SK-N-SH (cell line): ENCODE results near the gene UBE2E2.

Source experiments
- CHD2 ChIP-seq: fragments of 150-350 bp; IDR thresholded peaks from 2 replicates; pipeline ENCODE4 v1.6.1; 2018; ENCODE audit warnings: low read length; ENCODE audit not compliant: partially characterized antibody
- CTCF ChIP-seq: fragments of 200-600 bp; sonication (generic); IDR thresholded peaks from 2 replicates; pipeline ENCODE4 v1.6.1; 2017; ENCODE audit warnings: antibody characterized with exemption, mild to moderate bottlenecking, moderate library complexity
- EP300 ChIP-seq, 2 experiments: IDR thresholded peaks; 2 replicates each; pipeline versions ENCODE4 v1.4.0 to v1.6.1; 2012; ENCODE audit warnings: borderline replicate concordance in 1 of 2, low read depth in 1 of 2, low read length in 1 of 2
- FOXM1 ChIP-seq: IDR thresholded peaks from 2 replicates; pipeline ENCODE4 v1.4.0; 2012; ENCODE audit warnings: low read depth, mild to moderate bottlenecking
- GATA2 ChIP-seq: sonication (generic); formaldehyde crosslinking; IDR thresholded peaks from 2 replicates; pipeline ENCODE4 v1.5.0; 2020; ENCODE audit warnings: mild to moderate bottlenecking, missing genetic modification reagents
- IRF3 ChIP-seq: fragments of 150-350 bp; IDR thresholded peaks from 2 replicates; pipeline ENCODE4 v1.6.1; 2016; ENCODE audit warnings: mild to moderate bottlenecking, low read depth, low read length
- JUND ChIP-seq: IDR thresholded peaks from 2 replicates; pipeline ENCODE4 v1.4.0; 2012
- POLR2AphosphoS5 ChIP-seq: IDR thresholded peaks from 2 replicates; pipeline ENCODE4 v1.6.1; 2012; ENCODE audit warnings: low read depth, low read length
- RAD21 ChIP-seq: IDR thresholded peaks from 2 replicates; pipeline ENCODE4 v1.6.1; 2012; ENCODE audit warnings: mild to moderate bottlenecking, low read length
- RCOR1 ChIP-seq: fragments of 150-350 bp; IDR thresholded peaks from 2 replicates; pipeline ENCODE4 v1.6.1; 2017; ENCODE audit warnings: antibody characterized with exemption, low read length
- RFX5 ChIP-seq: IDR thresholded peaks from 2 replicates; pipeline ENCODE4 v1.6.1; 2012; ENCODE audit warnings: mild to moderate bottlenecking, improper control_type of control experiment, low read length
- SMC3 ChIP-seq: IDR thresholded peaks from 2 replicates; pipeline ENCODE4 v1.6.1; 2012; ENCODE audit warnings: low read depth, low read length, improper control_type of control experiment
- YY1 ChIP-seq: IDR thresholded peaks from 2 replicates; pipeline ENCODE4 v1.4.0; 2012; ENCODE audit warnings: low read depth, mild to moderate bottlenecking

DNA sequence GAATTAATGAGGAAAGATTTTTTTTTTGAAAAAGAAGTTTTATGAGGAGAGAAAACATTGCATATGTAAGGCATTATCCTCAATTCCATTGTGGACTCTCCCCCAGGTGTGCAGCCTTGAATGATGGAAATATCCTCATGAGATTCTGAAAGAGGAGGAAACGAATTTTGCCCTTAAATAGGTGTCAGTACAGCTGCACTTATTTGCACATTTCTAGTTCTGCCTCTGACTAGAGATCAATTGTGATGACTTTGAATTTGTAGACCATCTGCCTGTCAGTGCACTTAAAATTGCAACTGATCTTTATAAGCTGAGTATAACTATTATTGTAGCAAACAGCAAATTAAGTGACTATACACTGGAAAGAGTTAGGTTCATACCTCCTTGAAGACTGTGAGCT, 141.8 kb downstream of the UBE2E2 start:
- TF ChIP-seq CTCF (no peak), RAD21 (no peak), RFX5 (no peak), IRF3 (no peak), JUND (no peak), POLR2AphosphoS5 (no peak), EP300 (IDR thresholded peaks at IDR 0.05; ENCODE audit: borderline replicate concordance in 1 of 2, low read depth in 1 of 2, low read length in 1 of 2) (no peak), CHD2 (no peak), GATA2 (CRISPR knock-in tag) (no peak), SMC3 (no peak), YY1 (no peak), FOXM1 (no peak), RCOR1 (no peak)
